ENCODE measurements around the gene RSU1.
A peak's percentile ranks its signal among the peaks of the same experiment; 100 is the strongest.

The RSU1 gene

DNA sequence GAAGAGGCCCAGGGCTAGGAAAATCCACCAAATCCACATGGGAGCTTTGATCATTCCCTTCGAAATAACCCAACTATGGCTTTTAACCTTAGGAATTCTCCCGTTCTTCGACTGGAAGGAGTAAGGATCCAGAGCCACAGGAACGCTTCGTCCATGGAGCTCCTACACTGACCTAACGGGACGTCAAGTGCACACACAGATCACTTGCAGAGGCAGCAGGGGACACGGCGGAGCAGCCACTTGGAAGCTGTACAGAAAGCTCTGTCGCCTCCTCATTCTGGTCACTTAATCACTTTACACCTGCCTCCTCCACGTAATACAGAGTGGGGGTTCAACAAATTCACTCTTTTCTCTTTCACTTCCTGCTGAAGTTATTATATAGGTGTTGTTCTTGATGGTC is 43.9 kb downstream of the RSU1 start:
- POLR2A ChIA-PET = no interaction called here
- no peak for DNase-seq (ENCODE audit: extremely low spot score)
- TF ChIP-seq, protein P1, sequence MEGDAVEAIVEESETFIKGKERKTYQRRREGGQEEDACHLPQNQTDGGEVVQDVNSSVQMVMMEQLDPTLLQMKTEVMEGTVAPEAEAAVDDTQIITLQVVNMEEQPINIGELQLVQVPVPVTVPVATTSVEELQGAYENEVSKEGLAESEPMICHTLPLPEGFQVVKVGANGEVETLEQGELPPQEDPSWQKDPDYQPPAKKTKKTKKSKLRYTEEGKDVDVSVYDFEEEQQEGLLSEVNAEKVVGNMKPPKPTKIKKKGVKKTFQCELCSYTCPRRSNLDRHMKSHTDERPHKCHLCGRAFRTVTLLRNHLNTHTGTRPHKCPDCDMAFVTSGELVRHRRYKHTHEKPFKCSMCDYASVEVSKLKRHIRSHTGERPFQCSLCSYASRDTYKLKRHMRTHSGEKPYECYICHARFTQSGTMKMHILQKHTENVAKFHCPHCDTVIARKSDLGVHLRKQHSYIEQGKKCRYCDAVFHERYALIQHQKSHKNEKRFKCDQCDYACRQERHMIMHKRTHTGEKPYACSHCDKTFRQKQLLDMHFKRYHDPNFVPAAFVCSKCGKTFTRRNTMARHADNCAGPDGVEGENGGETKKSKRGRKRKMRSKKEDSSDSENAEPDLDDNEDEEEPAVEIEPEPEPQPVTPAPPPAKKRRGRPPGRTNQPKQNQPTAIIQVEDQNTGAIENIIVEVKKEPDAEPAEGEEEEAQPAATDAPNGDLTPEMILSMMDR (IDR thresholded peaks at IDR 0.05; ENCODE audit: control extremely low read depth, extremely low read depth, low read depth, missing control alignments) = no peak
- CTCF ChIA-PET = interaction anchor here (1.0 to 2.3 kb wide), 3 partner anchors 10 to 872 kb away, joined by 3 to 5 read pairs (median 3); no protein-coding TSS in a partner anchor

DNA sequence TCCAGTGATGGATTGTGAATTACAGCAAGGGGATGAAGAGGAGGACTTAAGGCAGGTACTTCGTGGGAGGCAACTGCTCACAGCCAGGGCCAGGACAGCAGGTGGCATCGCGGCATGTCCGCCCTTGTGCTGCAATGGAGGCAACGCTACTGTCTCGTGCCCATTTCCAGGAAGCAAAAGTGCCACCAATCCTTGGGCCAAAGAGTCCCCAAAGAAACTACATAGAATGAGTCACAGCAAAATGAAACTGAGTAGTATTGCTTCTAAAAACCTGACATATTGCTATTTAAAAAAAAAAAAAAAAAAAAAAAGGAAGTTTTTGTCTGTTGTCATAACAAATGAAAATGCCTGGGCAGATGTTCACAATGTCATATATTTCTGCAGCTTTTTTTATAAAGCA is 46.6 kb downstream of the RSU1 start:
- ChIA-PET POLR2A (no interaction called here), CTCF (interaction anchor here (1.0 kb wide), 1 partner anchor 8 kb away, joined by 3 read pairs; no protein-coding TSS in a partner anchor)
- DNase-seq (ENCODE audit: extremely low spot score) = peak; percentile 26
- TF ChIP-seq, protein P1 (IDR thresholded peaks at IDR 0.05; ENCODE audit: control extremely low read depth, extremely low read depth, low read depth, missing control alignments) = no peak

DNA sequence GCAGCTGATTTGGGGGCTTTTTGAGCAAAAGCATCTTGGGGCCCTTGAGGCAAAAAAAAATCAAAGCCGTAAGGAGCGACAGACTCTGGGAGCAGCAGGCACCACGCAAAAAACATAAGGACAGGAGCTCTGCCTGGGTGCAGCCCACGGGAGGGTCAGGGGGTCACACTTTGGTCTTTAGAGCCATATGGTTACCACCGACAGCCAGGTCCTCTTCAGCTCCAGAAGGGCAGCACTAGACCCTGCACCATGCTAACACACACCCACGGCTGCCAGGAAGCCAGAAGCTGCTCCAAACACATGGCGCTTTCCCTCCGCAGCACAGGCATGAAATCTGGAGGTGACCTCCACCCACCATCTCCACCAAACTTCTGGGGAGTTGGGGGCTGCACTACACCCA is 47.1 kb downstream of the RSU1 start:
- ChIA-PET CTCF (interaction anchor here (1.0 to 1.8 kb wide), 3 partner anchors 9 to 42 kb away, joined by 3 to 4 read pairs (median 3); no protein-coding TSS in a partner anchor), POLR2A (no interaction called here)
- DNase-seq (ENCODE audit: extremely low spot score) = no peak
- TF ChIP-seq, protein P1 (IDR thresholded peaks at IDR 0.05; ENCODE audit: control extremely low read depth, extremely low read depth, low read depth, missing control alignments) = no peak

DNA sequence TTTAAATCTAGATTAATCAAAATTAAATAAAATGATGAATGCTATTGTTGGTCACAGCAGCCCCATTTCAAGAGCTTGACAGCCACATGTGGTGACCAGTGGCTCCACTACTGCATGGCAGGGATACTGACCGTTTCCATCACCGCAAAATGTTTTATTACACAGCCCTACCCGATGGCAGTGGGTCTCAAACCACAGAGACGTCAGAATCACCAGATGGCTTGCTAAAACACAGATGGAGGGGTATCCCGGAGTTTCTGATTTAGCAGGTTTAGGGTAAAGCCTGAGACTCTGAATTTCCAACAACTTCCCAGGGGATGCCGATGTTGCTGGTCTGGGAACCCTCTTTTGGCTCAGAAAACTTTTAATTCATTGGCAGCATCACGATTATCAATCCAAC is 47.9 kb downstream of the RSU1 start:
- ChIA-PET CTCF (interaction anchor here (1.0 to 1.8 kb wide), 3 partner anchors 8 to 43 kb away, joined by 3 to 4 read pairs (median 3); no protein-coding TSS in a partner anchor), POLR2A (no interaction called here)
- TF ChIP-seq, protein P1 (IDR thresholded peaks at IDR 0.05; ENCODE audit: control extremely low read depth, extremely low read depth, low read depth, missing control alignments) = no peak
- no peak for DNase-seq (ENCODE audit: extremely low spot score)

DNA sequence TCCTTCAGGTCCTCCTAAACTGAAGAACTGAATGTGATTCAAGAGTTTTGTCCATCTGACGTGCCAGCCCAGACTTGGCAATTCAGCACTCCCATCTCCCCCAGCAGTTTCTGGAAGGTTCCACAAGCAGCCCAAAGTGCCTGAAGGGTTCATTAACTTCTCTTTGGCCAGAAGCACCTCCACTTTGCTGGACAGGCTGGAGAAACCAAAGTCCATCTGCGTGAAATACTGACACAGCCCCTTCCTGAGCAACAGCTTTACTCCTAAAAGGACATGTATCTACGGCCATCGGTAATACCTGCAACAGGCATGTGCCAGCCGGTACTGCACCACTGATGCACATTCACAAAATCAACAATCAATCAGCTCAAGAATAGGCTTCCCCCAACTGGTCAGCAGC is 48.5 kb downstream of the RSU1 start:
- DNase-seq (ENCODE audit: extremely low spot score) = no peak
- ChIA-PET POLR2A (no interaction called here), CTCF (interaction anchor here (1.2 to 1.8 kb wide), 2 partner anchors 7 to 18 kb away, joined by 3 to 4 read pairs; no protein-coding TSS in a partner anchor)
- TF ChIP-seq, protein P1 (IDR thresholded peaks at IDR 0.05; ENCODE audit: control extremely low read depth, extremely low read depth, low read depth, missing control alignments) = no peak

DNA sequence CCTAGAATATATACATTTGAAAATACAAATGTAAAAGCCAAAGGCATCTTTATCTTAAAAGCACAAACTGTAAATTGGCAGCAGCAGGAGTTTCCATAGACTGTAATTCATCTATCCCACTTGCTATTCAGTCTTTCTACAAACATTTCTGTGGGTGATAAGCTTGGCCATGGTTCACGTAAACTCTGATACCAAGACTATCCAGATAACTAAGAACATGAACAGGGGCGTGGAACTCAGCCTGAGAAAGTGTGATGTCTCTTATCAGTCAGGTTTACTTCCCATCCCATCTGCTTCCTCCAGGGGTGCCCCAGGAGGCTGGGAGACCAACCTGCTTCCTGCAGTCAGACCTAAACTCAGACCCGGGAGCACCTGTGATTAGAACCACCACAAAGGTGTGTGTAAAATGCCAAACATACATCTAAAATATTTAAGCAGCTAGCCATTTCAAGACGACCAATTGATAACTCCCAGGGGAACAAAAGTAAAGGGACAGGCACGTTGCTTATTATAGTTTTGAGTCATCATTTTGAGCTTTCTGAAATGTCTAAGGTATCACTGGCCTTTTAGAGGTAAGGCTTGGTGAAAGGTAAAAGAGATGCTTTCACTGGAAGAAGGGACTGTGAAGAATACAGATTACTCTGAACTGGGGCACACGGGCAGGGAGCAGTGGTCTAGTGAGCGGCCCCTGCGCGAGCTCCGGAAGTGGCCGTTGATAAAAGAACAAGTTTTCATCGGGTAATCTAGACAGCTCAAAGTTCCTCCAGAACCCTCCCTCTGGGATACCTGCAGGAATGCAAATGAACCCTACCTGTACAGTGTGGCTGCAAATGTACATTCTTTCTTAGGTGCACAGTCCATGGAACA is 51.5 kb downstream of the RSU1 start:
- ChIA-PET CTCF (interaction anchor here (1.2 to 2.2 kb wide), 3 partner anchors 12 to 43 kb away, joined by 4 to 14 read pairs (median 4); no protein-coding TSS in a partner anchor), POLR2A (no interaction called here)
- TF ChIP-seq, protein P1 (IDR thresholded peaks at IDR 0.05; ENCODE audit: control extremely low read depth, extremely low read depth, low read depth, missing control alignments) = no peak

More for the DNA sequence above, 51.5 kb downstream of the RSU1 start:
- DNase-seq (ENCODE audit: extremely low spot score) = peak; percentile 20
